CD4-positive, CD25-positive, alpha-beta regulatory T cell (primary cell): ENCODE results near the gene SNCAIP. TPM values are rescaled to one million over a fixed set of nuclear protein-coding genes. Genes with fewer than 3 reads are reported as not detected.
"Not testable (repeated sequence)": the region's sequence is repeated elsewhere in the genome, so short reads cannot be mapped to it uniquely, and the experiment has no call there.

Experiments used
- ATAC-seq, 2 donors: fragments of 150-1000 bp; cut with Tn5 transposase; one replicate each; pipeline ENCODE4 v1.10.0; 2021; ENCODE audit warnings: low read depth in 2 of 2, moderate number of reproducible peaks in 2 of 2, moderate library complexity in 1 of 2
- DNase-seq, 3 donors: peaks; one replicate each; pipeline versions ENCODE4 v3.0.0 to v3.0.0-alpha.2; 2012 to 2022; ENCODE audit warnings: mixed read lengths in 1 of 3
- H3K27ac ChIP-seq: one replicate; pipeline ENCODE4 v1.7.0; 2013; ENCODE audit warnings: mild to moderate bottlenecking, low read length; ENCODE audit not compliant: insufficient read depth, poor library complexity, severe bottlenecking
- H3K27me3 ChIP-seq: one replicate; pipeline ENCODE4 v1.7.0; 2013; ENCODE audit warnings: low read length; ENCODE audit not compliant: control insufficient read depth, insufficient read depth
- H3K36me3 ChIP-seq: one replicate; pipeline ENCODE4 v1.7.0; 2013; ENCODE audit warnings: mild to moderate bottlenecking, low read length, moderate library complexity; ENCODE audit not compliant: control insufficient read depth, insufficient read depth
- H3K4me1 ChIP-seq: 2 replicates; pipeline ENCODE4 v1.7.0; 2013; ENCODE audit warnings: mild to moderate bottlenecking, low read length; ENCODE audit not compliant: insufficient read depth, control insufficient read depth, poor library complexity, severe bottlenecking
- H3K4me3 ChIP-seq: one replicate; pipeline ENCODE4 v1.7.0; 2013; ENCODE audit warnings: low read depth, mild to moderate bottlenecking, low read length, moderate library complexity
- H3K9me3 ChIP-seq, 2 experiments: 1 replicate in 1 of 2; 2 replicates in 1 of 2; pipeline ENCODE4 v1.7.0; 2013; ENCODE audit warnings: low read length in 2 of 2, mild to moderate bottlenecking in 1 of 2, moderate library complexity in 1 of 2; ENCODE audit not compliant: control insufficient read depth in 2 of 2
- H3K27ac Mint-ChIP-seq, 3 donors: one replicate each; pipeline ENCODE4 v1.8.0; 2020 to 2022; ENCODE audit warnings: mild to moderate bottlenecking in 3 of 3, mixed read lengths in 3 of 3, moderate library complexity in 2 of 3
- H3K27me3 Mint-ChIP-seq: one replicate; pipeline ENCODE4 v1.8.0; 2022; ENCODE audit warnings: mild to moderate bottlenecking, mixed read lengths
- H3K36me3 Mint-ChIP-seq: one replicate; pipeline ENCODE4 v1.8.0; 2020; ENCODE audit warnings: mixed read lengths
- H3K4me1 Mint-ChIP-seq, 4 donors: one replicate each; pipeline ENCODE4 v1.8.0; 2020 to 2022; ENCODE audit warnings: mixed read lengths in 4 of 4, mild to moderate bottlenecking in 1 of 4
- H3K4me3 Mint-ChIP-seq, 4 donors: one replicate each; pipeline ENCODE4 v1.8.0; 2020 to 2022; ENCODE audit warnings: mild to moderate bottlenecking in 4 of 4, mixed read lengths in 4 of 4, moderate library complexity in 3 of 4
- H3K9me3 Mint-ChIP-seq, 7 donors: one replicate each; pipeline ENCODE4 v1.8.0; 2020 to 2022; ENCODE audit warnings: mixed read lengths in 7 of 7, mild to moderate bottlenecking in 3 of 7, moderate library complexity in 2 of 7
- polyA plus RNA-seq, 4 donors: library from polyadenylated mRNA; unstranded; fragments of 300-500 nt; fragmentation: Illumina TruSeq; gene quantifications; one replicate each; pipeline ENCODE4 v1.2.3, GENCODE V29; 2021
- total RNA-seq: library from RNA; stranded (reverse); gene quantifications from one replicate; pipeline ENCODE4 v1.2.3, GENCODE V29; 2022

SNCAIP gene
- total and polyA plus RNA-seq, 5 donors from 2014 or later, result not detected

DNA sequence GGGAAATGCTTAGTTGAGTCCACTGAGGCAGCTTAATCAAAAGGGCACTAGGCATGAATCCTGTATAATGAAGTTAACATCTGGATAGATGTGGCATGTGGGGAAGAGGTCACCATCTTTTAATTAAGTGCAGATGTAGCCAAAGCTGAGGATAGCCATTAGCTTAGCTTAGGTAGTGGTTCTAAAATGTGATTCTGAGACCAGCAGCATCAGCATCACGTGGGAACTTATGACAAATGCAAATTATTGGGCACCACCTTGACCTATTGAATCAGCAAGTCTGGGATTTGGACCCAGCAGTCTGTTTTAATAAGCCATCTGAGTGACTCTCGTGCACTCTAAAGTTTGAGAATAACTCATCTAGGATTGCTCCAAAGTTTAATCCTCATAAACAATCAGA lies 63.8 kb downstream of the SNCAIP start:
- no peaks in the 10 kb centered on the region for H3K27me3 Mint-ChIP-seq
- DNase-seq (no peak), ATAC-seq (no peak)
- no peak overlapping the region for H3K4me3 ChIP-seq
- peaks cover 0 to 7% (median 0%) of the 10 kb centered on the region in 7 donors for H3K9me3 Mint-ChIP-seq
- no peaks in the 10 kb centered on the region for H3K4me1 ChIP-seq
- H3K9me3 ChIP-seq, result no peaks in the 10 kb centered on the region
- no peaks in the 10 kb centered on the region for H3K27me3 ChIP-seq
- H3K4me1 Mint-ChIP-seq, result no peaks in the 10 kb centered on the region
- H3K36me3 Mint-ChIP-seq, result no peaks in the 10 kb centered on the region
- H3K4me3 Mint-ChIP-seq, result no peak overlapping the region
- H3K27ac ChIP-seq, result no peak overlapping the region
- no peaks in the 10 kb centered on the region for H3K36me3 ChIP-seq
- H3K27ac Mint-ChIP-seq, result no peak overlapping the region

- Mint-ChIP-seq H3K4me1 (no peaks in the 10 kb centered on the region), H3K36me3 (no peaks in the 10 kb centered on the region), H3K27ac (no peak overlapping the region), H3K4me3 (no peak overlapping the region), H3K27me3 (no peaks in the 10 kb centered on the region), H3K9me3 (peaks cover 0 to 7% (median 0%) of the 10 kb centered on the region in 7 donors)
- no peaks in the 10 kb centered on the region for H3K4me1 ChIP-seq
- ATAC-seq (no peak), DNase-seq (no peak)
- H3K27me3 ChIP-seq, result no peaks in the 10 kb centered on the region
- H3K36me3 ChIP-seq, result no peaks in the 10 kb centered on the region
- H3K4me3 ChIP-seq, result no peak overlapping the region
- H3K27ac ChIP-seq, result no peak overlapping the region
- no peaks in the 10 kb centered on the region for H3K9me3 ChIP-seq
Observed at GRCh38 chr5:122376250-122376649, 64.2 kb downstream of the SNCAIP start.

- Mint-ChIP-seq H3K27me3 (no peaks in the 10 kb centered on the region), H3K4me3 (no peak overlapping the region), H3K27ac (no peak overlapping the region), H3K9me3 (peaks cover 0 to 7% (median 0%) of the 10 kb centered on the region in 7 donors), H3K4me1 (no peaks in the 10 kb centered on the region), H3K36me3 (no peaks in the 10 kb centered on the region)
- DNase-seq (no peak), ATAC-seq (no peak)
- Histone ChIP-seq H3K27me3 (no peaks in the 10 kb centered on the region), H3K4me3 (no peak overlapping the region), H3K27ac (no peak overlapping the region), H3K36me3 (no peaks in the 10 kb centered on the region), H3K4me1 (no peaks in the 10 kb centered on the region), H3K9me3 (no peaks in the 10 kb centered on the region)
Observed at GRCh38 chr5:122377026-122377425, 65.0 kb downstream of the SNCAIP start.

DNA sequence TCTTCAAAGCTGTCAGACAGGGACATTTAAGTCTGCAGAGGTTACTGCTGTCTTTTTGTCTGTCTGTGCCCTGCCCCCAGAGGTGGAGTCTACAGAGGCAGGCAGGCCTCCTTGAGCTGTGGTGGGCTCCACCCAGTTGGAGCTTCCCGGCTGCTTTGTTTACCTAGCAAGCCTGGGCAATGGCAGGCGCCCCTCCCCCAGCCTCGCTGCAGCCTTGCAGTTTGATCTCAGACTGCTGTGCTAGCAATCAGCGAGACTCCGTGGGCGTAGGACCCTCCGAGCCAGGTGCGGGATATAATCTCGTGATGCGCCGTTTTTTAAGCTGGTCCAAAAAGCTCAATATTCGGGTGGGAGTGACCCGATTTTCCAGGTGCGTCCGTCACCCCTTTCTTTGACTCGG lies 70.9 kb downstream of the SNCAIP start:
- not testable (repeated sequence) for H3K4me3 ChIP-seq, ATAC-seq, H3K36me3 ChIP-seq, H3K4me1 Mint-ChIP-seq, DNase-seq, H3K9me3 ChIP-seq, H3K27ac Mint-ChIP-seq, H3K4me3 Mint-ChIP-seq, H3K27me3 ChIP-seq, H3K9me3 Mint-ChIP-seq, H3K36me3 Mint-ChIP-seq, H3K27ac ChIP-seq, H3K27me3 Mint-ChIP-seq, H3K4me1 ChIP-seq

- Histone ChIP-seq H3K27me3 (no peaks in the 10 kb centered on the region), H3K4me3 (no peak overlapping the region), H3K9me3 (no peaks in the 10 kb centered on the region), H3K27ac (no peak overlapping the region), H3K36me3 (no peaks in the 10 kb centered on the region), H3K4me1 (no peaks in the 10 kb centered on the region)
- Mint-ChIP-seq H3K27me3 (no peaks in the 10 kb centered on the region), H3K36me3 (no peaks in the 10 kb centered on the region), H3K4me3 (no peak overlapping the region), H3K9me3 (peaks cover 0 to 5% (median 0%) of the 10 kb centered on the region in 7 donors), H3K27ac (no peak overlapping the region), H3K4me1 (no peaks in the 10 kb centered on the region)
- DNase-seq, result no peak
- no peak for ATAC-seq
Observed at GRCh38 chr5:122384739-122385235, 72.8 kb downstream of the SNCAIP start.

DNA sequence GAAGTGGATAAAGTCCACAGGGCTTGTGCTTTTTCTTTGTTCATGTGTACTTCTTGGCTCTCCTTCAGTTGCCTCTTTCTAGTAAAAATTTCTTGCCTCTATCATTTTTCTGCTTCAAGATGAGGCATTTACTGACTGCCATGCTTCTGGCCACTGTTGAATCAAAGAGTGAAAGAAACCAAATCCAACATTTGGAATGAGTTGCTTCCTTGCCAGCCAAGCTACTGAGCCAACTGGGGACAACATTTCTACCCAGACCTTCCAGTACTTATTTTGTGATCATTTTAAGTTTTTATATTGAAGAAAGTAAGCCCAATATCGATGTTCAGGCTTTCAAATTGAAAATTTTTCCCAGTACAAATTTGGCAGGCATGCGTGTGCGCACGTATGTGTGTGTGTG lies 73.2 kb downstream of the SNCAIP start:
- H3K4me1 Mint-ChIP-seq, result no peaks in the 10 kb centered on the region
- ATAC-seq, result no peak
- no peak overlapping the region for H3K27ac Mint-ChIP-seq
- no peak overlapping the region for H3K4me3 ChIP-seq
- H3K4me1 ChIP-seq, result no peaks in the 10 kb centered on the region
- DNase-seq, result no peak
- H3K9me3 Mint-ChIP-seq, result peaks cover 0 to 5% (median 0%) of the 10 kb centered on the region in 7 donors
- no peak overlapping the region for H3K27ac ChIP-seq
- no peaks in the 10 kb centered on the region for H3K36me3 Mint-ChIP-seq
- no peaks in the 10 kb centered on the region for H3K36me3 ChIP-seq
- no peaks in the 10 kb centered on the region for H3K9me3 ChIP-seq
- no peaks in the 10 kb centered on the region for H3K27me3 Mint-ChIP-seq
- no peak overlapping the region for H3K4me3 Mint-ChIP-seq
- H3K27me3 ChIP-seq, result no peaks in the 10 kb centered on the region

DNA sequence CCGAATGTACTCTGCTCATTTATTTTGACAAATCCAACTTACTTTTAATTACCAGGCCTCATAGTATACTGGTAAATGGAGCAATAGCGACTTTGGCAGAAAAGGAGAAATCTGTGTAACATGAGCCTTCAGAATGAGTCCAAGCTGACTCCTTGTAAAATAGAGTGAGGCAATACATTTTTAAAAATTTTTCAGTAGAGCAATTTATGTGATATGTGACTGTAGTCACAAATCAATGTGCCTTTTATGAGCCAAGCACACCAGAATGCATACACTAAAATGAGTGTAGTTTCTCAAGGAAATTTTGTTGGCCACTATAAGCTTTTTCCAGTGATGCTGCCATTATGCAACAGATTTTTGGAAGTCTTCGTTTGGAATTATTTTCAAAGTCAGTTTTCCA lies 73.8 kb downstream of the SNCAIP start:
- Histone ChIP-seq H3K27ac (no peak overlapping the region), H3K9me3 (no peaks in the 10 kb centered on the region), H3K36me3 (no peaks in the 10 kb centered on the region), H3K27me3 (no peaks in the 10 kb centered on the region), H3K4me1 (no peaks in the 10 kb centered on the region), H3K4me3 (no peak overlapping the region)
- no peaks in the 10 kb centered on the region for H3K36me3 Mint-ChIP-seq
- H3K27me3 Mint-ChIP-seq, result no peaks in the 10 kb centered on the region
- ATAC-seq, result no peak
- no peak for DNase-seq
- H3K4me3 Mint-ChIP-seq, result no peak overlapping the region
- H3K9me3 Mint-ChIP-seq, result peaks cover 0 to 5% (median 0%) of the 10 kb centered on the region in 7 donors
- no peaks in the 10 kb centered on the region for H3K4me1 Mint-ChIP-seq
- no peak overlapping the region for H3K27ac Mint-ChIP-seq

GRCh38 chr5:122390154-122390553 lies 78.1 kb downstream of the SNCAIP start:
- Mint-ChIP-seq H3K27me3 (no peaks in the 10 kb centered on the region), H3K9me3 (peaks cover 0 to 2% (median 0%) of the 10 kb centered on the region in 7 donors), H3K4me1 (peaks cover 0 to 2% (median 0%) of the 10 kb centered on the region in 4 donors), H3K4me3 (no peak overlapping the region), H3K36me3 (no peaks in the 10 kb centered on the region), H3K27ac (no peak overlapping the region)
- DNase-seq (no peak), ATAC-seq (no peak)
- Histone ChIP-seq H3K9me3 (no peaks in the 10 kb centered on the region), H3K27me3 (no peaks in the 10 kb centered on the region), H3K4me3 (no peak overlapping the region), H3K27ac (no peak overlapping the region), H3K36me3 (no peaks in the 10 kb centered on the region), H3K4me1 (no peaks in the 10 kb centered on the region)
